Tibial nerve (tissue), 4 donors: Measurements from ENCODE around the gene MTMR2.

ENCODE experiments used
- EP300 ChIP-seq, 2 donors: sonication (generic); formaldehyde crosslinking; IDR thresholded peaks; one replicate each; pipeline ENCODE4 v1.6.1; 2017; ENCODE audit warnings: antibody characterized with exemption in 2 of 2, mild to moderate bottlenecking in 1 of 2
- TF ChIP-seq, protein P1 (sequence below), 5 experiments: fragments of 200-600 bp in 3 of 5; fragments of 450-650 bp in 2 of 5; sonication (generic) in 3 of 5; IDR thresholded peaks; one replicate each; pipeline ENCODE4 v1.5.1; 2016 to 2019; ENCODE audit warnings: antibody characterized with exemption in 5 of 5, mild to moderate bottlenecking in 3 of 5, moderate library complexity in 2 of 5

DNA sequence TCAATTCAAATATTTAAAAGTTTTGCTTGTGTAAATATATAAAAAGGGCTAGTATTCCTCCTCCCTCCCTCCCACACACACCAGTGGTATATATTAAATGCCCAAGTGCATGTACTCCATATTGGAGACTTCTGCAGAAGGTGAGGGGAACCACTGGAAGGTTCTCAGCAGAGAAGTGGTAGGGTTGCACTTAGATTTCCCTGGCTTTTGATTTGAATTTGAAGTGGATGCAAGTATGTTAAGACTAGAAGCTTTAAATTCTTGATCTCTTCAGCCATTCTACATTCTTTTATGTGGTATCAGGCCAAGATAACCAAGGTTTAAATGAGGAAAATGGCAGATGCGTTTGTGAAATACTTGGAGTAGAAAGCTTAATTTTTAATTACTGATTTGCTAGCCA, 90.5 kb downstream of the MTMR2 start:
- TF ChIP-seq, protein P1, sequence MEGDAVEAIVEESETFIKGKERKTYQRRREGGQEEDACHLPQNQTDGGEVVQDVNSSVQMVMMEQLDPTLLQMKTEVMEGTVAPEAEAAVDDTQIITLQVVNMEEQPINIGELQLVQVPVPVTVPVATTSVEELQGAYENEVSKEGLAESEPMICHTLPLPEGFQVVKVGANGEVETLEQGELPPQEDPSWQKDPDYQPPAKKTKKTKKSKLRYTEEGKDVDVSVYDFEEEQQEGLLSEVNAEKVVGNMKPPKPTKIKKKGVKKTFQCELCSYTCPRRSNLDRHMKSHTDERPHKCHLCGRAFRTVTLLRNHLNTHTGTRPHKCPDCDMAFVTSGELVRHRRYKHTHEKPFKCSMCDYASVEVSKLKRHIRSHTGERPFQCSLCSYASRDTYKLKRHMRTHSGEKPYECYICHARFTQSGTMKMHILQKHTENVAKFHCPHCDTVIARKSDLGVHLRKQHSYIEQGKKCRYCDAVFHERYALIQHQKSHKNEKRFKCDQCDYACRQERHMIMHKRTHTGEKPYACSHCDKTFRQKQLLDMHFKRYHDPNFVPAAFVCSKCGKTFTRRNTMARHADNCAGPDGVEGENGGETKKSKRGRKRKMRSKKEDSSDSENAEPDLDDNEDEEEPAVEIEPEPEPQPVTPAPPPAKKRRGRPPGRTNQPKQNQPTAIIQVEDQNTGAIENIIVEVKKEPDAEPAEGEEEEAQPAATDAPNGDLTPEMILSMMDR (IDR thresholded peaks at IDR 0.05), result no peak
- no peak for TF ChIP-seq EP300 (IDR thresholded peaks at IDR 0.05)
